Parathyroid adenoma (tissue), 2 donors: Measurements from ENCODE around the gene VEPH1.

Source experiments
- H2AFZ ChIP-seq: fragments of 300-600 bp; sonication (generic); one replicate; pipeline ENCODE4 v1.7.0; 2017; ENCODE audit warnings: antibody characterized with exemption, mild to moderate bottlenecking
- H3K27ac ChIP-seq: fragments of 300-600 bp; sonication (generic); one replicate; pipeline ENCODE4 v1.7.0; 2017
- H3K27me3 ChIP-seq: fragments of 300-600 bp; sonication (generic); one replicate; pipeline ENCODE4 v1.7.0; 2017; ENCODE audit warnings: low read length; ENCODE audit not compliant: control insufficient read depth, insufficient read depth
- H3K36me3 ChIP-seq: fragments of 300-600 bp; sonication (generic); one replicate; pipeline ENCODE4 v1.7.0; 2017; ENCODE audit warnings: low read length; ENCODE audit not compliant: control insufficient read depth, insufficient read depth
- H3K4me1 ChIP-seq: fragments of 300-600 bp; sonication (generic); one replicate; pipeline ENCODE4 v1.7.0; 2017; ENCODE audit warnings: control low read depth
- H3K4me2 ChIP-seq: fragments of 300-600 bp; sonication (generic); one replicate; pipeline ENCODE4 v1.7.0; 2017; ENCODE audit warnings: low read length
- H3K4me3 ChIP-seq: fragments of 300-600 bp; sonication (generic); one replicate; pipeline ENCODE4 v1.7.0; 2017; ENCODE audit warnings: low read depth, low read length
- H3K79me2 ChIP-seq: fragments of 300-600 bp; sonication (generic); one replicate; pipeline ENCODE4 v1.7.0; 2017; ENCODE audit warnings: control low read depth
- H3K9ac ChIP-seq: fragments of 300-600 bp; sonication (generic); one replicate; pipeline ENCODE4 v1.7.0; 2017; ENCODE audit warnings: mild to moderate bottlenecking
- H3K9me3 ChIP-seq: fragments of 300-600 bp; sonication (generic); one replicate; pipeline ENCODE4 v1.7.0; 2017; ENCODE audit warnings: low read length; ENCODE audit not compliant: control insufficient read depth
- CTCF ChIP-seq: fragments of 300-600 bp; sonication (generic); IDR thresholded peaks from one replicate; pipeline ENCODE4 v1.7.0; 2017; ENCODE audit warnings: antibody characterized with exemption, mild to moderate bottlenecking
- donor health status: primary hyperparathyroidism.

VEPH1 gene

GRCh38 chr3:157423337-157423736 is 79.9 kb downstream of the VEPH1 start:
- TF ChIP-seq CTCF = no peak
- no peak overlapping the region for H3K4me3 ChIP-seq
- no peaks in the 10 kb centered on the region for H3K27me3 ChIP-seq
- no peak overlapping the region for H3K27ac ChIP-seq
- H3K4me1 ChIP-seq = no peaks in the 10 kb centered on the region
- no peaks in the 10 kb centered on the region for H3K79me2 ChIP-seq
- no peak overlapping the region for H3K9ac ChIP-seq
- no peaks in the 10 kb centered on the region for H3K9me3 ChIP-seq
- no peak overlapping the region for H2AFZ ChIP-seq
- no peaks in the 10 kb centered on the region for H3K36me3 ChIP-seq
- no peak overlapping the region for H3K4me2 ChIP-seq

- H3K27ac ChIP-seq = no peak overlapping the region
- H3K4me1 ChIP-seq = no peaks in the 10 kb centered on the region
- H3K79me2 ChIP-seq = no peaks in the 10 kb centered on the region
- H3K36me3 ChIP-seq = no peaks in the 10 kb centered on the region
- H2AFZ ChIP-seq = no peak overlapping the region
- no peak overlapping the region for H3K4me2 ChIP-seq
- no peak overlapping the region for H3K9ac ChIP-seq
- TF ChIP-seq CTCF = no peak
- H3K9me3 ChIP-seq = no peaks in the 10 kb centered on the region
- no peak overlapping the region for H3K4me3 ChIP-seq
- H3K27me3 ChIP-seq = no peaks in the 10 kb centered on the region
Observed at GRCh38 chr3:157420606-157421130, 82.5 kb downstream of the VEPH1 start.

- Histone ChIP-seq H3K36me3 (no peaks in the 10 kb centered on the region), H3K27me3 (no peaks in the 10 kb centered on the region), H3K9ac (no peak overlapping the region), H3K27ac (no peak overlapping the region), H3K4me2 (no peak overlapping the region), H3K9me3 (no peaks in the 10 kb centered on the region), H3K79me2 (no peaks in the 10 kb centered on the region), H3K4me1 (no peaks in the 10 kb centered on the region), H3K4me3 (no peak overlapping the region), H2AFZ (no peak overlapping the region)
- no peak for TF ChIP-seq CTCF
Observed at GRCh38 chr3:157418104-157418503, 85.1 kb downstream of the VEPH1 start.

GRCh38 chr3:157417247-157417646 is 86.0 kb downstream of the VEPH1 start:
- Histone ChIP-seq H3K4me2 (no peak overlapping the region), H3K79me2 (no peaks in the 10 kb centered on the region), H3K4me3 (no peak overlapping the region), H3K27ac (no peak overlapping the region), H3K27me3 (no peaks in the 10 kb centered on the region), H3K36me3 (no peaks in the 10 kb centered on the region), H2AFZ (no peak overlapping the region), H3K9ac (no peak overlapping the region), H3K4me1 (no peaks in the 10 kb centered on the region), H3K9me3 (no peaks in the 10 kb centered on the region)
- TF ChIP-seq CTCF = no peak

GRCh38 chr3:157416347-157417087 is 86.7 kb downstream of the VEPH1 start:
- Histone ChIP-seq H3K9me3 (no peaks in the 10 kb centered on the region), H3K4me1 (no peaks in the 10 kb centered on the region), H3K79me2 (no peaks in the 10 kb centered on the region), H2AFZ (no peak overlapping the region), H3K9ac (no peak overlapping the region), H3K36me3 (no peaks in the 10 kb centered on the region), H3K27me3 (no peaks in the 10 kb centered on the region), H3K4me2 (no peak overlapping the region), H3K27ac (no peak overlapping the region), H3K4me3 (no peak overlapping the region)
- no peak for TF ChIP-seq CTCF
